Stimulated activated CD8-positive, alpha-beta memory T cell treated with anti-CD3 and anti-CD28 coated beads, Interleukin-12 subunit alpha, Interleukin-12 subunit beta, amount 100 ng/mL, for 24 hours (primary cell): ENCODE results near the gene IRGQ.

ENCODE experiments used
- DNase-seq: peaks from one replicate; pipeline ENCODE4 v3.0.0-alpha.2; 2020; ENCODE audit errors: extremely low read depth

The IRGQ gene

GRCh38 chr19:43540381-43540780 lies 55.6 kb downstream of the IRGQ start:
- DNase-seq, result no peak

GRCh38 chr19:43538922-43539321 lies 57.0 kb downstream of the IRGQ start:
- no peak for DNase-seq

- DNase-seq, result no peak
Measured at GRCh38 chr19:43534816-43535761, 60.8 kb downstream of the IRGQ start.
